GM20000 (cell line): Measurements from ENCODE around the gene AP5S1.

Experiments used
- DNase-seq: peaks from one replicate; pipeline ENCODE4 v3.0.0; 2012; ENCODE audit warnings: low spot score
- TF ChIP-seq, protein P1 (sequence below): IDR thresholded peaks from 2 replicates; pipeline ENCODE4 v1.5.1; 2012; ENCODE audit warnings: mild to moderate bottlenecking, control low read depth; ENCODE audit errors: extremely low read depth, missing control alignments

The AP5S1 gene

DNA sequence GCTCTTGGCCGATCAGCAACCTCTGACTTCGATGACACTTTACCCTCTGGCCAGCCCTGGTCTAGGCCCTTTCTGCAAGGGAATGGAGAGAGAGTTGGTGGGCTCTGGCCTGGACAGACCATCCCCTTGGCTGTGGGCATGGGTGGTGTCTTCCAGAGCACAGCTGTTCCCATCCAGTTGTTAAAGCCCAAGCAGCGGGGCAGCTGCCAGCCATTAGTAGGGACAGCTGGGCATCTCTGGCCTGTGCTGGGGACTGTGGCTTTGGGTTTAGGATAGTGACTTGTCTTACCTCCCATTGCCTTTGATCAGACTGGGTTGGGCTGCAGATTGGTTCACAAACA lies 21.5 kb upstream of the AP5S1 start:
- TF ChIP-seq, protein P1, sequence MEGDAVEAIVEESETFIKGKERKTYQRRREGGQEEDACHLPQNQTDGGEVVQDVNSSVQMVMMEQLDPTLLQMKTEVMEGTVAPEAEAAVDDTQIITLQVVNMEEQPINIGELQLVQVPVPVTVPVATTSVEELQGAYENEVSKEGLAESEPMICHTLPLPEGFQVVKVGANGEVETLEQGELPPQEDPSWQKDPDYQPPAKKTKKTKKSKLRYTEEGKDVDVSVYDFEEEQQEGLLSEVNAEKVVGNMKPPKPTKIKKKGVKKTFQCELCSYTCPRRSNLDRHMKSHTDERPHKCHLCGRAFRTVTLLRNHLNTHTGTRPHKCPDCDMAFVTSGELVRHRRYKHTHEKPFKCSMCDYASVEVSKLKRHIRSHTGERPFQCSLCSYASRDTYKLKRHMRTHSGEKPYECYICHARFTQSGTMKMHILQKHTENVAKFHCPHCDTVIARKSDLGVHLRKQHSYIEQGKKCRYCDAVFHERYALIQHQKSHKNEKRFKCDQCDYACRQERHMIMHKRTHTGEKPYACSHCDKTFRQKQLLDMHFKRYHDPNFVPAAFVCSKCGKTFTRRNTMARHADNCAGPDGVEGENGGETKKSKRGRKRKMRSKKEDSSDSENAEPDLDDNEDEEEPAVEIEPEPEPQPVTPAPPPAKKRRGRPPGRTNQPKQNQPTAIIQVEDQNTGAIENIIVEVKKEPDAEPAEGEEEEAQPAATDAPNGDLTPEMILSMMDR = no peak
- DNase-seq = no peak

DNA sequence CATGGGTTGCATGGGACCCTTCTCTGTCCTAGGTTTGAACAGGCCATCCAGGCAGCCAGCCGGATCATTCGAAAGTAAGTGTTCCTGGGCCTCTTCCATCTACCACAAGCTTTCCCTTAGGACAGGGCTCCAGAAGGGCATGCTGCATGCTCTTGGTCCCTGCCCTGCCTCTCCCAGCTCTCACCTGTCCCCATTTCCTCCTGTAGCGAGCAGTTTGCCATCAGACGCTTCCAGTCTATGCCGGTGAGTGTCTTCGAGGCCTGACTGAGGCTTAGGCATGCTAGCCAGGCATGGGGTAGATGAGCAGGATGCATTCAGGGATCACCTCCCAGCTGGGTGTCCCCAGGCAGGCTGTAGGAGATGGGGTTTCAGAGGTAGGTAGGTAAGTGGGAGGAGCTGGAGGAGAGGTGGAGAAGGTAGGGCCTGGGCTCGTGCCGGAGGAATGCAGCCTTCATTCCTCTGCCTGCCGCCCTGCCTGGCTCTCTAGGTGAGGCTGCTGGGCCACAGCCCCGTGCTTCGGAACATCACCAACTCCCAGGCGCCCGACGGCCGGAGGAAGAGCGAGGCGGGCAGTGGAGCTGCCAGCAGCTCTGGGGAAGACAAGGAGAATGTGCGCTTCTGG lies 20.0 kb upstream of the AP5S1 start:
- no peak for DNase-seq
- TF ChIP-seq, protein P1 = no peak

DNA sequence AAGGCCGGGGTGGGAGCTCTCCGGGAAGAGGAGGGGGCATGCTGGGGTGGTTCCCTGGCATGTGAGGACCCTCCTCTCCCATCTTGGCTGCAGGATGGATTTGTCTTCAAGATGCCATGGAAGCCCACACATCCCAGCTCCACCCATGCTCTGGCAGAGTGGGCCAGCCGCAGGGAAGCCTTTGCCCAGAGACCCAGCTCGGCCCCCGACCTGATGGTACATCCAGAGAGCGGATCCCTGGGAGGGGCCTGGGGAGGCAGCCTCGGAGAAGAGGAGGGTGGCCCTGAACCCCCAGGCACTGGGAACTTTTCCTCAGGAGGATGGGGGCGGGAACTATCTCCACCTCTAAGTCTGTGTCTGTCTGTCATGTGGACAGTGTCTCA lies 19.5 kb upstream of the AP5S1 start:
- TF ChIP-seq, protein P1 = no peak
- no peak for DNase-seq

DNA sequence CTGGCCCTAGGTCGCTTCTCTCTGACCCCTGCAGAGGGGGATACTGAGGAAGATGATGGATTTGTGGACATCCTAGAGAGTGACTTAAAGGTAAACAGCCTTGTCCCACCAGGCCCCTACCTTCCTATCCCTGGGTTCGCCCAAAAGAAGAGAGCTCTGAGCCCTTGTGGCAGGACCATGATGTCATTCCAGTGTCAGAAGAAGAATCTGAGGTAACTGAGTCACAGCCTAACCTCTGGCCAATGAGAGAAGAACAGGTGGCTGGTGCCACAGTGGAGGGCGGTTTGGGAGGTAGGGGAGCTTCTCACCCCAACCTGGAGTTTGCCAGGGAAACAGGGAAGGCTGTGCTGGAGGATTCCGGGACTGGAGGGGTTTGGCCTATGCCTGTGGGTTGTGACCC lies 19.0 kb upstream of the AP5S1 start:
- DNase-seq = no peak
- TF ChIP-seq, protein P1 = no peak

DNA sequence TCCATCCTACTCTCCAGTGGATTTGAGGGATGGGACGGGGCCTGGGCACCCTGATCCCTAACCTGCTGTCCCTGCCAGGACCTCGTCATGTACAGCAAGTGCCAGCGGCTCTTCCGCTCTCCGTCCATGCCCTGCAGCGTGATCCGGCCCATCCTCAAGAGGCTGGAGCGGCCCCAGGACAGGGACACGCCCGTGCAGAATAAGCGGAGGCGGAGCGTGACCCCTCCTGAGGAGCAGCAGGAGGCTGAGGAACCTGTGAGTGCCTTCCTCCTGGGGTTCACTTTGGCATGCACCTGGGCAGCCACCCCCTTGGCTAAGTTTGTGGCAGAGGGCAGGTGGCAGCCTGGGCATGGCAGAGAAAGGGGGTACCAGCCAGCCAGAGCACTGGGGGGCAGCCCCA lies 18.5 kb upstream of the AP5S1 start:
- TF ChIP-seq, protein P1 = no peak
- no peak for DNase-seq

DNA sequence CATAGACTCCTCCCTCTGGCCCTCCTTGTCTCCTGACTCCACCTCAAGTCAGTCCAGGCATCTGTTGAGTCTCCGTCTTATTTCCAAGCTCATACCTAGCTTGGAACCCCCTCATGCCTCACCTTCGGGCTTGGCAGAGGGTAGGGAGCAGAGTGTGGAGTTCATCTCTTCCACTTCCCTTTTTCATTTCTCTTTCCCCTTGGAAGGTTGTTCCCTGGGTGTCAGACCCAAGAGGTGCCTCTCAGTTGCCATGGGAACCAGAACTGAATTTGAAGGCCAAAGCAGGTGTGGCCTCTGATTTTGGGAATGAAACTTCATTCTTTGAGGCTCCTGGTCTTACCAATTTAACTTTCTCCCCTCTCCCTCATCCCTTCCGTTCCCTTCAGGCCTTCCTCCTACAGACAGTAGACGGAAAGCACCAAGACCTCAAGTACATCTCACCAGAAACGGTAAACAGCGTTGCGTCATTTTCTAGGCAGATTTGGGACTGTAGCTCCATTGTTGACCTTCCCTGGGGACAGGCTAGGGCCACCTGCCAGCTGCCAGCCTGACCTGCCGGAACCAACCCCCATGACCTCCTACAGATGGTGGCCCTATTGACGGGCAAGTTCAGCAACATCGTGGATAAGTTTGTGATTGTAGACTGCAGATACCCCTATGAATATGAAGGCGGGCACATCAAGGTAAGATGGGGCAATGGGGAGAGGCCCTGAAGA lies 17.7 kb upstream of the AP5S1 start:
- TF ChIP-seq, protein P1 = no peak
- DNase-seq = no peak

DNA sequence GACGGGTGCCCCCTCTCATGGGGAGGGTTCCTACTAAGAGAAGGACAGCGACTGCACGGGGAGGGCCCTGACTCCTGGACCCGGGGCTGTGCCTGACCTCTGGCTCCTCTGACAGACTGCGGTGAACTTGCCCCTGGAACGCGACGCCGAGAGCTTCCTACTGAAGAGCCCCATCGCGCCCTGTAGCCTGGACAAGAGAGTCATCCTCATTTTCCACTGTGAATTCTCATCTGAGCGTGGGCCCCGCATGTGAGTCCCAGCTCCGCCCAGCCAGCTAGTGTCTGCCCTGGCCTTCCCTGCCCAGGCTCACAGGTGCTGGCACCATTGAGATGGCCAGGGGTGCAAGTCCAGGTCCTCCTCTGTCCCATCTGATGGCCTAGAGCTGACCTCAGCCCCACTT lies 17.1 kb upstream of the AP5S1 start:
- no peak for DNase-seq
- TF ChIP-seq, protein P1 = no peak
